Stimulated activated CD8-positive, alpha-beta memory T cell treated with anti-CD3 and anti-CD28 coated beads, Interleukin-15, amount 100 ng/mL, for 1 hour (primary cell): ENCODE measurements around the gene ABLIM1.

ENCODE experiments used
- DNase-seq: peaks from one replicate; pipeline ENCODE4 v3.0.0-alpha.2; 2020; ENCODE audit warnings: low read depth

Gene ABLIM1

GRCh38 chr10:114442091-114442630, 215.9 kb downstream of the ABLIM1 start:
- DNase-seq, result no peak

GRCh38 chr10:114441107-114441506, 217.0 kb downstream of the ABLIM1 start:
- DNase-seq, result no peak

GRCh38 chr10:114437473-114438292, 220.4 kb downstream of the ABLIM1 start:
- DNase-seq, result no peak

- no peak for DNase-seq
Observed at GRCh38 chr10:114436941-114437340, 221.1 kb downstream of the ABLIM1 start.

- no peak for DNase-seq
Observed at GRCh38 chr10:114432566-114433093, 225.4 kb downstream of the ABLIM1 start.

- no peak for DNase-seq
Observed at GRCh38 chr10:114431414-114432135, 226.5 kb downstream of the ABLIM1 start.

- DNase-seq, result no peak
Observed at GRCh38 chr10:114430688-114431413, 227.2 kb downstream of the ABLIM1 start.

GRCh38 chr10:114429581-114430335, 228.3 kb downstream of the ABLIM1 start:
- DNase-seq, result no peak

GRCh38 chr10:114427124-114427852, 230.8 kb downstream of the ABLIM1 start:
- DNase-seq, result no peak

GRCh38 chr10:114426476-114426875, 231.6 kb downstream of the ABLIM1 start:
- no peak for DNase-seq

GRCh38 chr10:114420811-114421485, 237.1 kb downstream of the ABLIM1 start:
- no peak for DNase-seq

GRCh38 chr10:114418109-114418508, 240.0 kb downstream of the ABLIM1 start:
- no peak for DNase-seq

GRCh38 chr10:114412907-114413797, 244.9 kb downstream of the ABLIM1 start:
- no peak for DNase-seq

GRCh38 chr10:114408968-114409444, 249.1 kb downstream of the ABLIM1 start:
- DNase-seq, result no peak

- DNase-seq, result no peak
Observed at GRCh38 chr10:114408112-114408967, 249.7 kb downstream of the ABLIM1 start.

GRCh38 chr10:114406455-114406854, 251.6 kb downstream of the ABLIM1 start:
- DNase-seq, result no peak

- no peak for DNase-seq
Observed at GRCh38 chr10:114405011-114405350, 253.1 kb downstream of the ABLIM1 start.
